Measurements from ENCODE around the gene PTCH2. TPM values are rescaled to one million over a fixed set of nuclear protein-coding genes. Genes with fewer than 3 reads are reported as not detected.

The PTCH2 gene
- total RNA-seq, 4 donors from 2014 or later = 0.09 to 0.19 TPM; not detected in 2

- Histone ChIP-seq H3K27me3 (no peaks in the 10 kb centered on the region), H3K4me1 (peaks cover 0 to under 1% (median 0%) of the 10 kb centered on the region in 3 donors), H3K27ac (no peak overlapping the region), H3K9me3 (no peaks in the 10 kb centered on the region), H3K36me3 (peaks cover 0 to 83% (median 0%) of the 10 kb centered on the region in 3 donors), H3K4me3 (no peak overlapping the region)
- intact Hi-C loops (cut with DNase I) = no loop called here
- no peak for TF ChIP-seq CTCF (IDR thresholded peaks at IDR 0.05)
- TF ChIP-seq POLR2A (IDR thresholded peaks at IDR 0.05) = no peak
- no peak for DNase-seq
- WGBS, 2 donors = 66 to 71% methylated on average over 2 of the region's 2 CpGs
Observed at GRCh38 chr1:44874155-44874554, 31.1 kb upstream of the PTCH2 start.

GRCh38 chr1:44870096-44870495 lies 27.0 kb upstream of the PTCH2 start:
- Histone ChIP-seq H3K27me3 (no peaks in the 10 kb centered on the region), H3K9me3 (no peaks in the 10 kb centered on the region), H3K36me3 (peaks cover 0 to 81% (median 0%) of the 10 kb centered on the region in 3 donors), H3K4me1 (no peaks in the 10 kb centered on the region), H3K27ac (no peak overlapping the region), H3K4me3 (no peak overlapping the region)
- intact Hi-C loops (cut with DNase I) = no loop called here
- no peak for DNase-seq
- TF ChIP-seq POLR2A (IDR thresholded peaks at IDR 0.05) (no peak), CTCF (IDR thresholded peaks at IDR 0.05) (no peak)
- 88% methylated on average over 3 to 4 of the region's 4 CpGs for WGBS, 2 donors

DNA sequence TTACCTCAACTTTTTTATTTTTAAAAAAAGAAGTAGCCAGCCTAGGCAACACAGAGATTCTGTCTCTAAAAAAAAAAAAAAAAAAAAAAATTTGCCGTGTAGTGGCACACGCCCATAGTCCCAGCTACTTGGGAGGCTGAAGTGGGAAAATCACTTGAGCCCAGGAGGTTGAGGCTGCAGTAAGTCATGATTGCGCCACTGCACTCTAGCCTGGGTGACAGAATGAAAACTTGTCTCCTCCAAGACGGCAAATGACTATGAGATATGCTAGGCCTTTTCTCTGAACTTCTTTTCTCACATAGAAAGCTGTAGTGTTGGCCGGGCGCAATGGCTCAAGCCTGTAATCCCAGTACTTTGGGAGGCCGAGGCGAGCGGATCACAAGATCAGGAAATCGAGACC lies 24.7 kb upstream of the PTCH2 start:
- Histone ChIP-seq H3K36me3 (peaks cover 0 to 71% (median 0%) of the 10 kb centered on the region in 3 donors), H3K27ac (no peak overlapping the region), H3K4me1 (no peaks in the 10 kb centered on the region), H3K27me3 (no peaks in the 10 kb centered on the region), H3K4me3 (no peak overlapping the region), H3K9me3 (no peaks in the 10 kb centered on the region)
- DNase-seq = no peak
- TF ChIP-seq CTCF (IDR thresholded peaks at IDR 0.05) (no peak), POLR2A (IDR thresholded peaks at IDR 0.05) (no peak)
- intact Hi-C loops (cut with DNase I) = no loop called here
- WGBS, 2 donors = 88 to 94% methylated on average over 10 of the region's 10 CpGs

GRCh38 chr1:44862829-44863401 lies 19.9 kb upstream of the PTCH2 start:
- intact Hi-C loops (cut with DNase I) = no loop called here
- Histone ChIP-seq H3K27me3 (no peaks in the 10 kb centered on the region), H3K27ac (no peak overlapping the region), H3K4me3 (no peak overlapping the region), H3K4me1 (no peaks in the 10 kb centered on the region), H3K9me3 (no peaks in the 10 kb centered on the region), H3K36me3 (peaks cover 0 to 36% (median 0%) of the 10 kb centered on the region in 3 donors)
- TF ChIP-seq CTCF (IDR thresholded peaks at IDR 0.05) = no peak
- no peak for TF ChIP-seq POLR2A (IDR thresholded peaks at IDR 0.05)
- WGBS, 2 donors = 66 to 76% methylated on average over 5 of the region's 5 CpGs
- DNase-seq = no peak

- intact Hi-C loops (cut with DNase I) = no loop called here
- Histone ChIP-seq H3K9me3 (no peaks in the 10 kb centered on the region), H3K4me1 (no peaks in the 10 kb centered on the region), H3K36me3 (peaks cover 0 to 44% (median 0%) of the 10 kb centered on the region in 3 donors), H3K27me3 (no peaks in the 10 kb centered on the region), H3K4me3 (no peak overlapping the region), H3K27ac (no peak overlapping the region)
- no peak for DNase-seq
- WGBS, 2 donors = 43 to 83% methylated on average over 1 of the region's 1 CpG
- no peak for TF ChIP-seq POLR2A (IDR thresholded peaks at IDR 0.05)
- no peak for TF ChIP-seq CTCF (IDR thresholded peaks at IDR 0.05)
Observed at GRCh38 chr1:44860891-44861425, 17.9 kb upstream of the PTCH2 start.
